GM15510 (cell line): ENCODE results near the gene DDX21.
A peak's percentile ranks its signal among the peaks of the same experiment; 100 is the strongest.

Experiments used
- POLR2A ChIP-seq: IDR thresholded peaks from 3 replicates; pipeline ENCODE4 v1.6.1; 2011; ENCODE audit warnings: borderline replicate concordance; ENCODE audit not compliant: insufficient read length; ENCODE audit errors: extremely low read depth

The DDX21 gene

DNA sequence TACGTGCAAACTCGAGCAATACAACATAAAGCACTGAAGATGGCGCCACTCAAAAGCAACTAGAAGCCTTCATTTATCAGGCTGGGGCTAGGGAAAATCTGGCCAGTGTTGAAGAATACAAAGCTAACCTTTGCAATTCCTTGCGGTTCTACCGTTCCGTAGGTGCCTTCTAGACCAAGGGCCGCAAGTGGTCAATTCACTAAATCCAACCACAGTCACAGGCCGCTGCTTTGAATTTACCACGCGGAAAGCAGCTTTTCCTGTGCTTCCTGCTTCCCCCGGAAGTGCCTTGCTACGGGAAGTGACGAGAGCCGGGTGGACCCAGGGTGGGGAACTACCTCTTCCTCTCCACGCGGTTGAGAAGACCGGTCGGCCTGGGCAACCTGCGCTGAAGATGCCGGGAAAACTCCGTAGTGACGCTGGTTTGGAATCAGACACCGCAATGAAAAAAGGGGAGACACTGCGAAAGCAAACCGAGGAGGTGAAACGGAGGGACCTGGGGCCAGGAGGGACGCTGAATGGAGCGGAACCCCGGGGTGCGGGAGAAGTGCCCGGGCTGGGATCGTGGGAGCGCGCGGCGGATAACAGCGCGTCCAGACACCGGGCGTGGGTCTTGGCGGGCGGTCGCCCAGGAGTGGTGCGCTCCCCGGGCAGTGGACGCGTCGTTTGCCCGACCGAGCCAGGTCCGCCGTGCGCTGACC, at the start of gene DDX21:
Gene DDX21 (plus strand): TSS at position 339 of the 701 bp plus-strand sequence. CDS start 56 bp downstream, at position 395.
- TF ChIP-seq POLR2A: peak; percentile 81

GRCh38 chr10:68924593-68924992, 31.4 kb upstream of the DDX21 start:
- no peak for TF ChIP-seq POLR2A

- TF ChIP-seq POLR2A: no peak
These were observed 30.5 kb upstream of the DDX21 start for GRCh38 chr10:68925489-68925888.

DNA sequence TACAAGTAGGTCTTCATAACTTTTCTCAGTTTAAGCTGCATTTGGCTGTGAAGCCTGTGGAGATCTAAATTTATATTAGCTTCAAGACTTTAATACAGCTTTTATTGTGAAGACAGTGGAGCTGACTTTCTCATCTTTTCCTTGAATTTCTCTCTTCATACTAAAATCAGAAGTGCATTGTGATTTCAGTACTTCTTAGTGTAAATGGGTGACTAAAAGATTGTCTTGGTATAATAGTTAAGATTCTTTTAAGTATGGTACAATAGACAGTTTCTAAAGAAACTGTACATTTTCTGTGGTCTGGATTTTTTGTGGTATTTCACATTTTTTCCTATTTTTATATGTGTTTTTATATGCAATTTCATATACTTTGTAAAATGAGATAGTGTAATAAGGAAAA, 21.0 kb upstream of the DDX21 start:
- no peak for TF ChIP-seq POLR2A

- TF ChIP-seq POLR2A: no peak
These were observed 17.9 kb upstream of the DDX21 start for GRCh38 chr10:68938117-68938516.

DNA sequence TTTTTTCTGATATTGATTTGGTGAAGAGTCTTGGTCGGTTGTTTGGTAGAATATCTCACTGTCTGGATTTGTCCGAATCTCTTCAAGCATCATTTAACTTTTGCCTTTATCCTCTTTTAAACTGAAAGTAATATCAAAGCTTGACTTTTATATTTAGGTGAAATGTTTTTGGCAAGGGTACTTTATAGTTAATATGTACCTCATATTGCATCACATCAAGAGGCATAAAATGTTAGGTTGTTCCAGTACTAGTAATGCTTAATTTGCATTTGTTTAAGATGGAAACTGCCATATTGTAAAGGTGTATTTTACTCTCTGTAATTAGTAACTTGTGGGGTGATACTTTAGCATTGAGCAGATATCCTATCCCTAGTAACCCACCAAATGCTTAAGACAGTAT, 17.1 kb upstream of the DDX21 start:
- TF ChIP-seq POLR2A: no peak

DNA sequence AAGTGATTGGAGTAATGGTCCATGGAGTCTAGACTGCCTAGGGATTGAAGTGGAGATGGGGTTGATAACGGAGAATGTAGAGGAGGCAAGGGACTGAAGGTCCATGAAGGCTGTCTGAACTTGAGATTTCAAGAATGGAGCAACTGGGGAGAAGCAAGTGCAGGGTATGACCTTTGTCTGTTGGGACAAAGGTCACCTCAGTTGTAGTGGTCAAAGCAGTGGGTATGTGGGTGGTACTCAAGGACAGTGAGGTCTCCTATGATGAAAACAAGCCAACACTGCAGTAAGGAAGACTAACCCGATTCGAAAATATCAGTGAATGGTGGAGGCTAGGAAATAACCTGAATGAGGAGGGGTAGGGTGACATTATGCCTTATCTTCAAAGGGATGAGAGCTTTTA, 5.4 kb upstream of the DDX21 start:
- no peak for TF ChIP-seq POLR2A

- no peak for TF ChIP-seq POLR2A
These were observed 1.1 kb upstream of the DDX21 start for GRCh38 chr10:68954904-68955303.

GRCh38 chr10:68955355-68955831, 577 bp upstream of the DDX21 start:
- no peak for TF ChIP-seq POLR2A

- TF ChIP-seq POLR2A: no peak
These were observed 1.3 kb downstream of the DDX21 start for GRCh38 chr10:68957284-68957615.

- TF ChIP-seq POLR2A: no peak
These were observed 1.7 kb downstream of the DDX21 start for GRCh38 chr10:68957654-68958053.

- TF ChIP-seq POLR2A: no peak
These were observed 3.9 kb downstream of the DDX21 start for GRCh38 chr10:68959695-68960527.

DNA sequence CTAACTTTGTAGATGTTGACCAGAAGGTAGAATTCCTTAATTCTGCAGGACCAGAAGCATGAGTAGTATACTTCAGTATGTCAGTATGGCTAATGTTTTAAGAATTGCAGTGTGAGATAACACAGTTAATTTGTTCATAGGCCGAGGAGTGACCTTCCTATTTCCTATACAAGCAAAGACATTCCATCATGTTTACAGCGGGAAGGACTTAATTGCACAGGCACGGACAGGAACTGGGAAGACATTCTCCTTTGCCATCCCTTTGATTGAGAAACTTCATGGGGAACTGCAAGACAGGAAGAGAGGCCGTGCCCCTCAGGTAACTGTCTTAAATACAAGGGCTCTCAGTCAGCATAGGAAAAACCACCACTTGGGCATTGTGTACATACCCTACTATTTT, 7.2 kb downstream of the DDX21 start:
- no peak for TF ChIP-seq POLR2A

GRCh38 chr10:68973975-68974374, 18.0 kb downstream of the DDX21 start:
- TF ChIP-seq POLR2A: no peak

- TF ChIP-seq POLR2A: no peak
These were observed 25.1 kb downstream of the DDX21 start for GRCh38 chr10:68981074-68981473.

- TF ChIP-seq POLR2A: no peak
These were observed 26.4 kb downstream of the DDX21 start for GRCh38 chr10:68982389-68982788.
